Endothelial cell (in vitro differentiated cells): ENCODE measurements around the gene TNIK. TPM values are rescaled to one million over a fixed set of nuclear protein-coding genes. Genes with fewer than 3 reads are reported as not detected.

Source experiments
- DNase-seq: peaks from one replicate; pipeline ENCODE4 v3.0.0; 2021; ENCODE audit warnings: low spot score
- H3K27ac Mint-ChIP-seq: one replicate; pipeline ENCODE4 v1.8.0; 2021; ENCODE audit warnings: mixed read lengths, inconsistent platforms; ENCODE audit not compliant: unreplicated experiment
- H3K27me3 Mint-ChIP-seq: one replicate; pipeline ENCODE4 v1.8.0; 2021; ENCODE audit warnings: mild to moderate bottlenecking, moderate library complexity, mixed read lengths, inconsistent platforms; ENCODE audit not compliant: unreplicated experiment
- H3K36me3 Mint-ChIP-seq: one replicate; pipeline ENCODE4 v1.8.0; 2021; ENCODE audit warnings: mild to moderate bottlenecking, low read depth, mixed read lengths, inconsistent platforms; ENCODE audit not compliant: unreplicated experiment
- H3K4me1 Mint-ChIP-seq: one replicate; pipeline ENCODE4 v1.8.0; 2021; ENCODE audit warnings: mild to moderate bottlenecking, mixed read lengths, inconsistent platforms; ENCODE audit not compliant: unreplicated experiment
- H3K4me3 Mint-ChIP-seq: one replicate; pipeline ENCODE4 v1.8.0; 2021; ENCODE audit warnings: mild to moderate bottlenecking, mixed read lengths, inconsistent platforms; ENCODE audit not compliant: unreplicated experiment
- H3K9me3 Mint-ChIP-seq: one replicate; pipeline ENCODE4 v1.8.0; 2021; ENCODE audit warnings: mixed read lengths, inconsistent platforms; ENCODE audit not compliant: unreplicated experiment
- CTCF ChIP-seq: fragments of 200-600 bp; sonication (generic); IDR thresholded peaks from one replicate; pipeline ENCODE4 v1.5.0; 2021; ENCODE audit warnings: antibody characterized with exemption; ENCODE audit not compliant: unreplicated experiment
- total RNA-seq: library from RNA; stranded (reverse); fragmentation: NEBNext Ultra II Directional; extraction: Animal tissue kit (Norgen Biotek cat#: 25700); gene quantifications from one replicate; pipeline ENCODE4 v1.2.1, GENCODE V29; 2021; ENCODE audit not compliant: unreplicated experiment

TNIK gene
- total RNA-seq, 1 donor from 2014 or later = 67.0 TPM

GRCh38 chr3:171054231-171054630 is 406.0 kb downstream of the TNIK start:
- no peak for DNase-seq
- no peak overlapping the region for H3K4me3 Mint-ChIP-seq
- peaks cover 2% of the 10 kb centered on the region for H3K27me3 Mint-ChIP-seq
- TF ChIP-seq CTCF = no peak
- H3K9me3 Mint-ChIP-seq = no peaks in the 10 kb centered on the region
- no peaks in the 10 kb centered on the region for H3K36me3 Mint-ChIP-seq
- no peaks in the 10 kb centered on the region for H3K4me1 Mint-ChIP-seq
- H3K27ac Mint-ChIP-seq = no peak overlapping the region

- Mint-ChIP-seq H3K4me3 (no peak overlapping the region), H3K27ac (no peak overlapping the region), H3K36me3 (no peaks in the 10 kb centered on the region), H3K27me3 (peaks cover 2% of the 10 kb centered on the region), H3K9me3 (no peaks in the 10 kb centered on the region), H3K4me1 (no peaks in the 10 kb centered on the region)
- peak; percentile 67 for DNase-seq
- peak; percentile 57 for TF ChIP-seq CTCF
Observed at GRCh38 chr3:171049861-171050444, 410.3 kb downstream of the TNIK start.

DNA sequence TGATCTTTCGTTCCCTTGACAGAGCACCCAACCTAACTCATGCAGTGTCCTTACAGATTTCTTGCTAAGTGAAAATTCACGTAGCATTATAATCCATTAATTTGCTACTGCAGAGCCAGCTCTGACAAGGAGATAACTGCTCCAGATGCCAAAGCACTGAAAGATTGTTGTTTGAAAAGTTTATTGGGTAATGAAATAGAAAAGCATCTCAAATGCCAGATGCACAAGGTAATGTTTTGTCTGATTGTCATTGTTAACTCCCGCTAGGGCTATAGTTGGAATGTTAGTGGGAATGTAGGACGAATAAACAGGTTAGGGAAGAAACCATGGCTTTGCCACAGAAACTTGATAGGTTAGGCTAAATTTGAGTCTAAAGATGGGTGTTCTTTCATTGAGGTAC is 413.4 kb downstream of the TNIK start:
- Mint-ChIP-seq H3K4me3 (no peak overlapping the region), H3K9me3 (no peaks in the 10 kb centered on the region), H3K27ac (no peak overlapping the region), H3K4me1 (no peaks in the 10 kb centered on the region), H3K27me3 (no peaks in the 10 kb centered on the region), H3K36me3 (no peaks in the 10 kb centered on the region)
- DNase-seq = no peak
- TF ChIP-seq CTCF = no peak

DNA sequence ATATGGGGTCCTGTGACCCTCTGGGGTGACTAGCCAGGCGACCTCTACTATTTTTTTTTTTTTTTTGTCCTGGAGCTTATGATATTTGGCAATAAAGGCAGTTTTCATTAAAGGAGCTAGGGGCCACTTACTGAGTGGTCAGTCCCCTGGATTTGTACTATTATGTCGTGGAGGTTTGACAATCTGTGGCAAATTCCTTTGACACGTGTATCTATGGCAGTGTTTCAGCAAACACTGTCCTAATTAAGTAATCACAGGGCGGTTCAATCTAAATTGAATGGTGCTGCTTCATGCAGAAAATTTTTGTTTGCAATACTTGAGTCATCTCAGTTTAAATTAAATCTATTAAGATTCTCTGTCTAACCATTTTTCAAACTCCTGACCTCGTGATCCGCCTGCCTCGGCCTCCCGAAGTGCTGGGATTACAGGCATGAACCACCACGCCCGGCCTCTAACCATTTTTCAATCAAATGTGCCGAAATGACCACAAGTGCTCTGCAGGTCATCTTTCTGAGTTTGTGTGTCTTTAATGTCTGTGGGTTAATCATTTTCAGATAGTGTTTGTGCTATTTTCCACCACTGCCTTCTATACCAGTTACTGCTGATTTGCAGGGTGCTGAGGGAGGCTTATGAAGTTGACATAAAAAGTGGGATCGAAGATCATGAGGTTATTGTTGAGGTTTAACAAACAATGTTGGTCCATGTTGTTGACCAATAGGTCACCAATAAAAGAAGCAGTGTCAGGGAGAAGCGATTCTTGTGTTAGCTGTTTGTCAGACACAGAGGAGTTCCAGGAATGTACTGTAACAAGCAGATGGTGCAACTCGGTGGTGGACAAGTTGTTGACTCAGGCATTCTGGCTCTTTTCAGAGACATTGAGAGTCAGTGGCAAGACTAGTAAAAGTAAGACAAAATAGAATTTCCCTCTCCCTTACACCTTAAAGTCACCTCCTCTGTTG is 415.1 kb downstream of the TNIK start:
- Mint-ChIP-seq H3K27ac (no peak overlapping the region), H3K4me3 (no peak overlapping the region), H3K36me3 (no peaks in the 10 kb centered on the region), H3K9me3 (no peaks in the 10 kb centered on the region), H3K27me3 (no peaks in the 10 kb centered on the region), H3K4me1 (no peaks in the 10 kb centered on the region)
- no peak for DNase-seq
- no peak for TF ChIP-seq CTCF

DNA sequence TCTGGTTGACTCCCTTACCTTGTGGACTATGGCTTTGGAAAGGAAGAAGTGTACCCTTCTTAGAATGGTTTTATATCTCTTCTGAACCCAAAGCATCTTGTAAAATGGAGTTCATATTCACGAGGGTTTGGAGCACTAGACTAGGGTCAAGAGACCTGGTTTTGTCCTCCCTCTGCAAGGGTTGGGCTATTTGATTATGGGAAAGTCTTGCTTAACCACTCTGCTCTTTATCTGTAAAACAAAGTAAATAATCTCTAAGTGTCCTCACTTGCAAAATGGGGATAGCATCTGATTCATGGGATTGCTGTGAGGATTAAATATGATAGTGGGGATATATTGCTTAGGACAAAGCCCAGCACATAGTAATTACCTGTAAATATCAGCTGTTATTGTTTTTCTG is 415.8 kb downstream of the TNIK start:
- Mint-ChIP-seq H3K27me3 (no peaks in the 10 kb centered on the region), H3K4me3 (no peak overlapping the region), H3K4me1 (no peaks in the 10 kb centered on the region), H3K27ac (no peak overlapping the region), H3K36me3 (no peaks in the 10 kb centered on the region), H3K9me3 (no peaks in the 10 kb centered on the region)
- no peak for DNase-seq
- TF ChIP-seq CTCF = no peak
